OCI-LY7 (cell line): ENCODE results near the gene ADAMTS5.

ENCODE experiments used
- EZH2phosphoT487 ChIP-seq: fragments of 200-600 bp; sonication (generic); IDR thresholded peaks from 2 replicates; pipeline ENCODE4 v1.6.1; 2018; ENCODE audit warnings: low read depth, borderline replicate concordance, mild to moderate bottlenecking, mixed run types, antibody characterized with exemption, low read length, moderate library complexity, mixed read lengths
- TF ChIP-seq, protein P1 (sequence below): fragments of 200-600 bp; sonication (generic); conservative IDR thresholded peaks from 2 replicates; pipeline ENCODE4 v1.5.1; 2014; ENCODE audit warnings: mild to moderate bottlenecking, antibody characterized with exemption, low read length, moderate library complexity, mixed read lengths

- TF ChIP-seq, protein P1, sequence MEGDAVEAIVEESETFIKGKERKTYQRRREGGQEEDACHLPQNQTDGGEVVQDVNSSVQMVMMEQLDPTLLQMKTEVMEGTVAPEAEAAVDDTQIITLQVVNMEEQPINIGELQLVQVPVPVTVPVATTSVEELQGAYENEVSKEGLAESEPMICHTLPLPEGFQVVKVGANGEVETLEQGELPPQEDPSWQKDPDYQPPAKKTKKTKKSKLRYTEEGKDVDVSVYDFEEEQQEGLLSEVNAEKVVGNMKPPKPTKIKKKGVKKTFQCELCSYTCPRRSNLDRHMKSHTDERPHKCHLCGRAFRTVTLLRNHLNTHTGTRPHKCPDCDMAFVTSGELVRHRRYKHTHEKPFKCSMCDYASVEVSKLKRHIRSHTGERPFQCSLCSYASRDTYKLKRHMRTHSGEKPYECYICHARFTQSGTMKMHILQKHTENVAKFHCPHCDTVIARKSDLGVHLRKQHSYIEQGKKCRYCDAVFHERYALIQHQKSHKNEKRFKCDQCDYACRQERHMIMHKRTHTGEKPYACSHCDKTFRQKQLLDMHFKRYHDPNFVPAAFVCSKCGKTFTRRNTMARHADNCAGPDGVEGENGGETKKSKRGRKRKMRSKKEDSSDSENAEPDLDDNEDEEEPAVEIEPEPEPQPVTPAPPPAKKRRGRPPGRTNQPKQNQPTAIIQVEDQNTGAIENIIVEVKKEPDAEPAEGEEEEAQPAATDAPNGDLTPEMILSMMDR: no peak
- no peak for TF ChIP-seq EZH2phosphoT487
Observed at GRCh38 chr21:26912466-26912865, 54.4 kb downstream of the ADAMTS5 start.
